Activated naive CD8-positive, alpha-beta T cell treated with anti-CD3 and anti-CD28 coated beads for 36 hours (primary cell): ENCODE measurements around the gene RIMS3. TPM values are rescaled to one million over a fixed set of nuclear protein-coding genes. Genes with fewer than 3 reads are reported as not detected.

Experiments used
- DNase-seq: peaks from one replicate; pipeline ENCODE4 v3.0.0; 2021
- H3K27ac Mint-ChIP-seq: one replicate; pipeline ENCODE4 v1.8.0; 2022; ENCODE audit warnings: mild to moderate bottlenecking, moderate library complexity, mixed read lengths
- H3K27me3 Mint-ChIP-seq: one replicate; pipeline ENCODE4 v1.8.0; 2022; ENCODE audit warnings: mild to moderate bottlenecking, mixed read lengths
- H3K36me3 Mint-ChIP-seq: one replicate; pipeline ENCODE4 v1.8.0; 2021; ENCODE audit warnings: mild to moderate bottlenecking, mixed read lengths
- H3K4me1 Mint-ChIP-seq: one replicate; pipeline ENCODE4 v1.8.0; 2021; ENCODE audit warnings: mixed read lengths
- H3K4me3 Mint-ChIP-seq: one replicate; pipeline ENCODE4 v1.8.0; 2022; ENCODE audit warnings: mild to moderate bottlenecking, moderate library complexity, mixed read lengths
- H3K9me3 Mint-ChIP-seq: one replicate; pipeline ENCODE4 v1.8.0; 2022; ENCODE audit warnings: mixed read lengths
- total RNA-seq, 2 experiments: library from RNA; stranded (reverse); gene quantifications; one replicate each; pipeline ENCODE4 v1.2.3, GENCODE V29; 2021

Gene RIMS3
- total RNA-seq, 2 experiments from 2014 or later: 1.1 to 1.9 TPM

DNA sequence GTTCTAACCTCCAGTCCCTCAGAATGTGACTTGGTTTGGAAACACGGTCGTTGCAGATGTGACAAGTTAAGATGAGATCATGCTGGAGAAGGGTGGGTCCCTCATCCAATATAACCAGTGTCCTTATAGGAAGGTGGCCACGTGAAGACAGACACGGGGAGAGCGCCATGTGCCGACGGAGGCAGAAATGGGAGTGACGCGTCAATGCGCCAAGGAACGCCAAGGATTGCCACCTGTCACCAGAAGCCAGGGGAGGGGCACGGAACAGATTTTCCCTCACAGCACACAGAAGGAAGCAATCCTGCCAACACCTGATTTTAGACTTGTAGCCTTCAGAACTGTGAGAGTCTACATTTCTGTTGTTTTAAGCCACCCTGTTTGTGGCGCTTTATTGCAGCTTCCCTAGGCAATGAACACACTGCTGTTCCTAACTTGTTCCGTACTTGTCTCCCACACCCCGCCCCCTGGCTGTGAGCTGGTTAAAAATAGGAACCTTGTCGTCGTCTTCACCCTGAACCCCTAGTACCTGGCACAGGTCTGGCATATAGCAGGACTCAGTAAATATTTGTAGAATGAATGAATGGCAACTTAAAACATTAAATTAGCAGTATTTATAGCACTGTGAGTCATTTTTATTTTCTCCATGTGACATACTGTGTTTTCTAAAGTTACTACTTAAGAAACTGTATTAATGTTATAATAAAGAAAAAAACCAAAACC, 14.2 kb downstream of the RIMS3 start:
- Mint-ChIP-seq H3K4me1 (peaks cover 5% of the 10 kb centered on the region), H3K36me3 (no peaks in the 10 kb centered on the region)

DNA sequence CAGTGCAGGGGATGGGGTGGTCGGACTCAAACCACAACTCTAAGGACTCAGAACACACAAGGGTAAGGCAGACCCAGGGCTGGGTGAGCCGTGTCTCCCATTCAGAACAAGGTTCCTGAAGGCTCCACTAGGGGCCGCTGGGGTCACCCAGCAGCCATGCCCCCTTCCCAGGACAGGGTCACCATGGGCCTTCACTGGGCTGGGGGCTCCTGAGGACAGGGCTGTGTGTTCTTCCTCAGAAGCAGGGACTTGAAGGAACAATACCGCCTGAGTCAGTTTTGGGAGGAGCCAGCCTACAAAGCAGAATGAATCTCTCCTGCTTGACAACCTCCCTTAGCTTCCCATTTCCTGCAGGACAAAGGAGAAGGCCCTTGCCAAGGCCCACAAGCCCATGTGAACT, 15.4 kb downstream of the RIMS3 start:
- Mint-ChIP-seq H3K4me1 (peaks cover 5% of the 10 kb centered on the region), H3K36me3 (no peaks in the 10 kb centered on the region), H3K4me3 (no peak overlapping the region), H3K9me3 (no peaks in the 10 kb centered on the region), H3K27ac (no peak overlapping the region), H3K27me3 (peaks cover 16% of the 10 kb centered on the region)
- no peak for DNase-seq

More for the DNA sequence above, 14.2 kb downstream of the RIMS3 start:
- DNase-seq: no peak
- Mint-ChIP-seq H3K27ac (no peak overlapping the region), H3K9me3 (no peaks in the 10 kb centered on the region), H3K4me3 (no peak overlapping the region), H3K27me3 (peaks cover 16% of the 10 kb centered on the region)

GRCh38 chr1:40649592-40649930, 15.9 kb downstream of the RIMS3 start:
- H3K4me3 Mint-ChIP-seq: no peak overlapping the region
- H3K27me3 Mint-ChIP-seq: peaks cover 16% of the 10 kb centered on the region
- peaks cover 5% of the 10 kb centered on the region for H3K4me1 Mint-ChIP-seq
- DNase-seq: no peak
- no peak overlapping the region for H3K27ac Mint-ChIP-seq
- H3K36me3 Mint-ChIP-seq: no peaks in the 10 kb centered on the region
- H3K9me3 Mint-ChIP-seq: no peaks in the 10 kb centered on the region

DNA sequence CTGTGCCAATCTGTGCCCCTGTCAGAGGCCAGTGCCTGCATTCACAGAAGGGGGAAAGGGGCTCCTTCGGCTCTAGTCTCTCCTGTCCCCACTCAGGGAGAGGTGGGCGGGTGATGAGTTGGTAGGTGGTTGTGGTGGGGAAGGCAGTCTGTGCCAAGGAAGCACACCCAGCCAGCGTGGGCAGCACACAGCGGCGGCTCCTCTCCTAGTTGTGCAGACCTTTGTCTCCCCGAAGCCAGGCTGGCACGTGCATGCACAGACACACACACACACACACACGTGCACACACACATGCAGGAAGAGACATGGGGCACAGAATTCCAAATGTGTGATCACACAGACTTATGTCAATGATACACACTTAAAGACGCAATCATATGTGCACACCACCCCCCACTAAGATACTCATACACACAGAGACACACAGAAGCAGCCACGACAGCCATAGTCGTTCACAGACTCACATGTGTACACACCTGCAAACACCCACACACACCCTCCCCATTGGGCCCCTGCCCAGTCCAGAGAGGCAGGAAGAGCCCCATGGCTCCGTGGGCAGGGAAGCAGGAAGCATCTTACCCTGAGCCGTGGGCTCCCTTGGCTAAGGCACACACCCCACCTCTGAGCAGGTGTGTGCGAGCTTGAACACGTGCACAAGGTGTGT, 16.4 kb downstream of the RIMS3 start:
- Mint-ChIP-seq H3K4me1 (peaks cover 5% of the 10 kb centered on the region), H3K27me3 (peaks cover 16% of the 10 kb centered on the region), H3K9me3 (no peaks in the 10 kb centered on the region), H3K4me3 (no peak overlapping the region), H3K27ac (no peak overlapping the region), H3K36me3 (no peaks in the 10 kb centered on the region)
- DNase-seq: no peak

DNA sequence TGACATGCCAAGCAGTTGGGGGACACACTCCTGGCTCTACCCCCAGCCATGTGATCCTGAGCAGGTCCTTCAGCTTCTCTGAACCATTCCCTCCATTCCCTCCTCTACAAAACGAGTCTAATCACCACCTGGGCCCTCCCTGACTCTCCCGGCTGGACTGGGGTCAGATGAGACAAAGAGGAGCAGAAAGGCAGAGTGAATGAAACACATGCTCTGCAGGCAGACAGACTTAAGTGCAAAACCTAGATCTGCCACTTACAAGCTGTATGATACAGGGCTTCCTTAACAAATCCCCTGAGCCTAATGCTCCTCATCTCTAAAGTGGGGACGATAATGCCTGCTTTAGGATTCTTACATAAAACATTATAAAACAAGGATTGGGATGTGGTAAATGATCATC, 17.3 kb downstream of the RIMS3 start:
- H3K27ac Mint-ChIP-seq: no peak overlapping the region
- H3K9me3 Mint-ChIP-seq: no peaks in the 10 kb centered on the region
- peaks cover 16% of the 10 kb centered on the region for H3K27me3 Mint-ChIP-seq
- peaks cover 5% of the 10 kb centered on the region for H3K4me1 Mint-ChIP-seq
- DNase-seq: no peak
- no peak overlapping the region for H3K4me3 Mint-ChIP-seq
- H3K36me3 Mint-ChIP-seq: no peaks in the 10 kb centered on the region

DNA sequence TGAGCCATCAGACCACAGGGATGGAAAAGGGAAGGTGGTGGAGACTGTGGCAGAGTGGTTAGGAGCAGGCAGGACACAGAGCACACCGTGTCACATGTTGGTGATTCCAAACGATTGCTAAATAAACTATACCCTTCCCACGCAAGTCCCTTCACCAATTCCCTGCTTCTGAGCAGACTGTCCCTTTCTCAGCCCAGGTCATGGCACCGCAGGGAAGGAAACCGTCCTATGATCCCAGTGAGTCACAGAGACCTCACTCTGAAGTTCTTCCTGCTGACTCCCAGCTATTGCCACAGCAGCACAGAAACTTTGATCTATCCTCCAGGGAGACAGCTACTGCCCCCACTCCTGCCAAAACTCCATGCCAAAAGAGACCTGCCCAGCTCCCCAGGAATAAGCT, 19.2 kb downstream of the RIMS3 start:
- Mint-ChIP-seq H3K27ac (no peak overlapping the region), H3K36me3 (no peaks in the 10 kb centered on the region), H3K9me3 (no peaks in the 10 kb centered on the region), H3K27me3 (peaks cover 16% of the 10 kb centered on the region), H3K4me3 (no peak overlapping the region), H3K4me1 (peaks cover 6% of the 10 kb centered on the region)
- DNase-seq: no peak

- Mint-ChIP-seq H3K27ac (no peak overlapping the region), H3K4me3 (no peak overlapping the region)
These were observed 20.3 kb downstream of the RIMS3 start for GRCh38 chr1:40645118-40645680.

DNA sequence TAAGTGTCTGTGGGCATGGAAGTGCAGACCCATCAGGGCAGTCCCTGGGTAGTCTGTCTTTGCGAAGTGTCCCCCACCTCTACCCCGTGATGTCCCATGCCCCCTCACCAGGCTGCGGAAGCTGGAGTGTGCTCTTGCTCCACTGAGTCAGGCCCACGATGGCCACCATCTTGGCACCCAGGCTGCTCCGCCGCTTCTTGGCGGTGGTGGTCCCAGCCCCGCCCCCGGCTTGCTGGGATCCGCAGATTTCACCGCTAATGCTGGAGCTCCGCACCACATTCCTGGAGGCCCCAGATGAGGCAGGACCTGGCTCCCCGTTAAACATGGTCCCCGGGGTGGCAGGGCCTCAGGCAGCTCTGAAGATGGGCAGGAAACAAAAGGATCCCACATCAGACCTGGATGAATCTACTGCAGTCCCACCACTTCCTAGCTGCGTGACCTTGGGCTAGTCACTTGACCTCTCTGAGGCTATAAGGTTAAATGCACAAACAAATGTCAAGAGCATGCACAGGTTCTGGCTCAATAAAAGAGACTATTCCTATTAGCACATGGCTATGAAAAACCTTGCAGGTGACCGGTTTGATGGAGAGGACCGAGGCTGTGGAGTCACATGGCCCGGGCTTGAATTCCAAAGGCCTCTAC, 23.8 kb downstream of the RIMS3 start:
- H3K27me3 Mint-ChIP-seq: no peaks in the 10 kb centered on the region
- no peak overlapping the region for H3K4me3 Mint-ChIP-seq
- peaks cover 25% of the 10 kb centered on the region for H3K4me1 Mint-ChIP-seq
- H3K9me3 Mint-ChIP-seq: no peaks in the 10 kb centered on the region
- H3K36me3 Mint-ChIP-seq: no peaks in the 10 kb centered on the region
- DNase-seq: no peak
- H3K27ac Mint-ChIP-seq: no peak overlapping the region

More at GRCh38 chr1:40645118-40645680, 20.3 kb downstream of the RIMS3 start:
- H3K9me3 Mint-ChIP-seq: no peaks in the 10 kb centered on the region
- no peaks in the 10 kb centered on the region for H3K36me3 Mint-ChIP-seq
- peaks cover 17% of the 10 kb centered on the region for H3K4me1 Mint-ChIP-seq
- no peak for DNase-seq
- peaks cover 16% of the 10 kb centered on the region for H3K27me3 Mint-ChIP-seq

GRCh38 chr1:40640314-40641076, 25.0 kb downstream of the RIMS3 start:
- Mint-ChIP-seq H3K27ac (no peak overlapping the region), H3K4me3 (no peak overlapping the region), H3K27me3 (no peaks in the 10 kb centered on the region), H3K36me3 (no peaks in the 10 kb centered on the region), H3K4me1 (peaks cover 27% of the 10 kb centered on the region), H3K9me3 (peaks cover 2% of the 10 kb centered on the region)
- no peak for DNase-seq

GRCh38 chr1:40638097-40639036, 27.1 kb downstream of the RIMS3 start:
- Mint-ChIP-seq H3K4me3 (no peak overlapping the region), H3K27me3 (no peaks in the 10 kb centered on the region), H3K9me3 (peaks cover 2% of the 10 kb centered on the region), H3K27ac (no peak overlapping the region), H3K36me3 (no peaks in the 10 kb centered on the region), H3K4me1 (peaks cover 39% of the 10 kb centered on the region)
- no peak for DNase-seq

DNA sequence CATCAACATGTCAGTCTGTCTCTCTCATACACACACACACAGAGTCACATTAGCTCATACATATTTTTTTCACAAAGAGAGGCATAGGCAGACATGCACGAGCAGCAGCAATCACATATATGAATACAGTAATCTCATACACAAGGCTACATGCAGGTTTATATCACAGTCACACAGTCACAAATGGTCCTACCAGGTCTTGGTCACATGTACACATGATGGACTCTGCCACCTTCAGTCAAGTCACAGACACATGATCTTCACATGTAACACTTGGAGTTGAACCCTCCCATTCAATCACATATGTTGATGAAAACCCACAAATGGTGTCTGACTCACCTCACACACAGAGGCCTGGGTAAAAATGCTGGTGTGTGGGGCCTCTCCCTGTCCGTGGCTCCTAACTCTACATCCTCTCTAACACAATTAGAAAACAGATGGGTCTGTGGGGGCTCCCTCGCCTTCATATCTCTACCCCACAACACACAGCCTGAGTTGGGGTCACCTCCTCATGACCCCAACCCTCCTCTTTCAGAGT, 27.9 kb downstream of the RIMS3 start:
- Mint-ChIP-seq H3K4me3 (no peak overlapping the region), H3K36me3 (no peaks in the 10 kb centered on the region), H3K9me3 (peaks cover 2% of the 10 kb centered on the region), H3K27me3 (no peaks in the 10 kb centered on the region), H3K27ac (no peak overlapping the region), H3K4me1 (peaks cover 40% of the 10 kb centered on the region)
- no peak for DNase-seq

GRCh38 chr1:40636777-40637176, 28.7 kb downstream of the RIMS3 start:
- Mint-ChIP-seq H3K36me3 (no peaks in the 10 kb centered on the region), H3K4me3 (no peak overlapping the region), H3K9me3 (peaks cover 2% of the 10 kb centered on the region), H3K4me1 (peaks cover 40% of the 10 kb centered on the region), H3K27ac (no peak overlapping the region), H3K27me3 (no peaks in the 10 kb centered on the region)
- DNase-seq: no peak

DNA sequence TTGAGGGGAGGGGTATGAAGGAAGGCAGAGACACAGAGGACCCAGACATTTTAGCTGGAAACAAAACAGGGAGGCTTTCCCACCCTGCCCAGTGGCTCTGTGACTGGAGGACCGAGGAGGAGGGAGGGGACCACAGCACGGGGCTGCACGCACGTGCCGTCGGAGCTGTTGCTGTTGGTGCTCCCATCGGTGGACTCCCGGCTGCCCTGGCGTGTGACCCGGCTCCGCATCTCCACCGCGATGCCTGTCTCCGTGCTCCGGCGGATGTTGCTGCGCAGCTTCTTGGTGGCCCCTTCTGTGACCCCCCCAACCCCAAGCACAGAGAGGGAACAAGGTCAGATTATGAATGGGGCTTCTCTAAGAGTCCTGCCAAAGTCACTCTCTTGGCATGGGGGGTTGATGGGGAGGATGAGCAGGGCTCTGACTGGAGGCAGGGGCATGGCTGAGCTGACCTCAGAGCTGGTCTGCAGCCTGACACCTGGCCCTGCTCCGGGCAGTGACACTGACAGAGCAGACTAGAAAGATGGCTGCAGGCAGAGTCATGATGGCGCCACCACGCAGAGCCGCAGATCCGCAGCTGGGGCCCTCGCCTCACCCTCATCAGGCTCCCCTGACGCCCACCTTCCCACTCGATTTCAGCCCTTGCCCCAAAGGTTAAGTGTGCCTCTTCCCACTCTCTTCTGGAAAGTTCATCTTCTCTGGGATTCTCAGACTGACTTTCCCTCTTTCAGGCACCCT, 29.6 kb downstream of the RIMS3 start:
- no peak overlapping the region for H3K4me3 Mint-ChIP-seq
- DNase-seq: no peak
- H3K9me3 Mint-ChIP-seq: peaks cover 2% of the 10 kb centered on the region
- no peaks in the 10 kb centered on the region for H3K36me3 Mint-ChIP-seq
- H3K27me3 Mint-ChIP-seq: no peaks in the 10 kb centered on the region
- peaks cover 35% of the 10 kb centered on the region for H3K4me1 Mint-ChIP-seq
- H3K27ac Mint-ChIP-seq: no peak overlapping the region
